HG03571 (cell line): ENCODE data around the gene MYO5C.

Source experiments
- ATAC-seq: cut with Tn5 transposase; IDR thresholded peaks from one replicate; pipeline ENCODE4 v1.9.1; 2021; ENCODE audit not compliant: unreplicated experiment

The MYO5C gene

DNA sequence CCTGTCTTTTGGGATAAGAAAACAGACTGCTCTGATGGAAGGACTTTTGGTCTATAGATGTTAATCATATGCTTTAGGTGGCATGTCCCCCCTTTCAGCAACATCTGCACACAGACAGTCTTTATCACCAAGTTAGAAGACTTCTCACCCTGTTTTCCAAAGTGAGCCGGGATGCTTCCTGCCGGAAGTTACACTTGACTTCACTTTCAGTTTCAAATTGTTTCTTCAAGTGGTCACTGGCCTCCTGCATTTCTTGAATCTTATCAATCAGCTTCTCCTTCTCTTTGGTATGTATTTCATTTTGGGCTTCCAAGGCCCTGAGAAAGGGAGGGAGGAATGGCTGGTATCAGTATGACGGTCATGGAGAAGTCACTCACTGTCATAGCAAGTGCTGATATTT is 77.2 kb downstream of the MYO5C start:
- no peak for ATAC-seq

DNA sequence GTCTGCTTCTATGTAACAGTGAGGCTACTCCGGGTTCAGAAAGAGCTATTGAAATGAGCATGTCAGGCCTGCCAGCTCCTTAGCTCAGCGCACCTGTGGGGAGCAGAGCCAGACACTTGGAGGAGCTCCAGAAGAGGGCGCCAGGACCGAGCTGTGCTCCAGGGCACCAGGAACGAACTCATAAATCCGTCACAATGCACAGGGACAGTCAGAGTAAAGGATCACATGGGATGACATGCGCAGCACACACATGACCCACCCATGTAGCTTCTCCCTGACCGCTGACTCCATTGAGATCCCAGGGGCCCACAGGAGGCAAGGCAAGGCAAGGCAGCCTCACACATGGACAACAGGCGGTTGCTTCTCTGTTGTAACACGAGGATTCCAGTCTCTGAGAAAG is 78.4 kb downstream of the MYO5C start:
- ATAC-seq, result no peak

DNA sequence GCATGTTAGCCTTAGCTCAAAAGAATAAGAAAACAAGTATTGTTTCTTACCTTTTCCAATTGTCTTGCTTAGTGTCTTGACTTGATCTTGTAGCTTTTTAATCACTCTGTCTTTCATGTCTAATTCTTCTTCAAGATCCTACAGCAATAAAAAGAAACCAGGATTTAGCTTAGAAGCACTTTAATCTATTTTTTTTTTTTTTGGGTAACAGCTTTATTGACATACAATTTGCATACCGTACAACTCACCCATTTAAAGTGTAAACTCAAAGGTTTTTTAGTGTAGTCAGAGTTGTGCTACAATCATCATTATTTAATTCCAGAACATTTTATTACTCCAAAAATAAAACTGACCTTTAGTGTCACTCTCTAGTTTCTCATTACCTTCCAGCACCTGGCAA is 81.1 kb downstream of the MYO5C start:
- ATAC-seq, result no peak

DNA sequence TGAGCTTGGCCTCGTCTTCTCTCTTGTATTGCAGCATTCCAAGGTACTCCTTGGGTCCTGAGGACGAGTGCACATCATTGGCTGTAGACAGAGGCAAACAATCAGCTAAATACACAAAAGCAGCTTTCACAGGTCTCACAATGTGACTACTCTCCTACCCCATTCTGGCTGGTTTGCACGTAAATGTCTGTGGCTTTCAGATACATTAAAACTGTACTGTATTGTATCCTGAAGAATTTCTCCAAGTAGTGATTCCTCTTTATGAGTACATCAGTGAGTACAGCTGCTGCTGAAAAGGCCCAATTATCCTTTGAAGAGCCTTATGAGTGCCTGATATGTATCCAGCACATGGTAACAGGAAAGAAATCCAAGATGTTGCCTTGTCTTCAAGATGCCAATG is 82.4 kb downstream of the MYO5C start:
- no peak for ATAC-seq

- ATAC-seq, result no peak
Measured at GRCh38 chr15:52208306-52208946, 87.2 kb downstream of the MYO5C start.

DNA sequence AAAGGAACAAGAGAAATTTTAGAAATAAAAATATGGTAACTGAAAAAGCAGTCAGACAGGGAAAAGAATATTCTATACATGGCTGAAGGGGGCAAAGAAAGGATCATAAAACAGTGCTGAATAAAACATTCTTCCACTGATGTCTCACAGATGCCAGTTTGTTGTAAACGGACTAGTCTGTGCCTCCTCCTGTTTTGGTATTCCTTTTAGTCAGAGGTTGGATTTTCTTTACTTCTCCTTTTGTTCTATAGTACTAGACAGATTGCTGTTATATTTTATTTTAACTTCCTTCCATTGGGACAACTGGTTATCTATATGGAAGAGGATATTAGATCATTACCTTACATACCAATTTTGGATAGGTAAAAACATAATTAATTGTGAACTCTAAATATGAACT is 88.4 kb downstream of the MYO5C start:
- no peak for ATAC-seq

DNA sequence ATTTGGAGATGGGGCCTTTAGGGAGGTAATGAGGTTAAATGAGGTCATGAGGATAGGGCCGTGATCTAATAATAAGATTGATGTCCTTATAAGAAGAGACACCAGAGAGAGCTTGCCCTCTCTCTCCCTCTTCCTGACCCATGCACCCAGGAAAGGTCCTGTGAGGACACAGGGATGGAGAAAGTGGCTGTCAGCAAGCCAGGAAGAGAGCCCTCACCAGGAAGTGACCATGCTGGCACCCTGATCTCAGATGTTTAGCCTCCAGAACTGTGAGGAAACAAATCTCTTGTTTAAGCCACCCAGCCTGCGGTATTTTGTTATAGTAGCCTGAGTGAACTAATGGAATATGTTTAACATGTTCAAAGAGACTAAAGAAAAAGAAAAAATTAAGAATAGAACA is 89.2 kb downstream of the MYO5C start:
- no peak for ATAC-seq

GRCh38 chr15:52204657-52205056 is 90.9 kb downstream of the MYO5C start:
- no peak for ATAC-seq

DNA sequence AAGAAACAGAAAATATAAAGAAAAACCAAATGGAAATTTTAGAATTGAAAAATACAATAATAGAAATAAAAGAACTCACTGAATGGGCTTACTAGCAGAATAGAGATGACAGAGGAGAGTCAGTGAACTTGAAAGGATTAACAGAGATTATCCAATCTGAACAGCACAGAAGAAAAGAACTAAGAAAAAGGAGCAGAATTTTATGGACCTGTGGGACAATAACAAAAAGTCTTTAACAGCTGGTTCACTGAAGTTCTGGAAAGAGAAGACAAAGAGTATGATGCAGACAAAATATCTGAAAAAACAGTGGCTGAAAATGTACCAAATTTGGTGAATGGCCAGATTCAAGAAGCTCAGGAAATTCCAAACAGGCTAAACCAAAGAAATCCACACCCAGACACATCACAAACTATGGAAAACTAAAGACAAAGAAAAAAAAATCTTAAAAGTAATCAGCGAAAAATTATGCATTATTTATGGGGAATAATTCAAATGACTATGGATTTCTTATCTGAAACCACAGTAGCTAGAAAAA is 94.7 kb downstream of the MYO5C start:
- no peak for ATAC-seq

DNA sequence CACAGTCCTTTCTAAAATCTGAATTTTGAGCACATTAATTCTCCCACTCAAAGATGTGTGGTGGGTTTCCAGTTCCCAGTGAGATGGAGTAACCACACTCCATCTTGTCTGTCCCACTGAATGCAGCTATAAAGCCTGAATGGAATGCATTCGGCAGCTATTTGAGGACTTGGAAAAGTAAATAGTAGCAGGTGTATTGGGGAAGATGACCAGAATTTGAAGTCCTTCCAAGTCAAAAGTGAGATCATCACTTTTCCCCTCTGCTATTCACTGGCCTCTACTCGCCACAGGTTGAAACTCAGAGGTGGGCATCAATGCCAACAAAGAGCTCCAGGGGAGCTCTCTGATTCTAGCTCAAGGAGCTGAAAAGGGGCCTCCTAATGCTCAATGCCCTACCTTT is 96.3 kb downstream of the MYO5C start:
- ATAC-seq, result no peak

- ATAC-seq, result no peak
Measured at GRCh38 chr15:52196891-52197290, 98.7 kb downstream of the MYO5C start.

GRCh38 chr15:52193791-52194190 is 101.8 kb downstream of the MYO5C start:
- ATAC-seq, result no peak

GRCh38 chr15:52193321-52193720 is 102.3 kb downstream of the MYO5C start:
- no peak for ATAC-seq

GRCh38 chr15:52191207-52191606 is 104.4 kb downstream of the MYO5C start, which contains the start of gene GNB5:
TSS of gene GNB5 (minus strand) at chr15:52191392. CDS start at chr15:52184676, 6,716 bp downstream.
- no peak for ATAC-seq

DNA sequence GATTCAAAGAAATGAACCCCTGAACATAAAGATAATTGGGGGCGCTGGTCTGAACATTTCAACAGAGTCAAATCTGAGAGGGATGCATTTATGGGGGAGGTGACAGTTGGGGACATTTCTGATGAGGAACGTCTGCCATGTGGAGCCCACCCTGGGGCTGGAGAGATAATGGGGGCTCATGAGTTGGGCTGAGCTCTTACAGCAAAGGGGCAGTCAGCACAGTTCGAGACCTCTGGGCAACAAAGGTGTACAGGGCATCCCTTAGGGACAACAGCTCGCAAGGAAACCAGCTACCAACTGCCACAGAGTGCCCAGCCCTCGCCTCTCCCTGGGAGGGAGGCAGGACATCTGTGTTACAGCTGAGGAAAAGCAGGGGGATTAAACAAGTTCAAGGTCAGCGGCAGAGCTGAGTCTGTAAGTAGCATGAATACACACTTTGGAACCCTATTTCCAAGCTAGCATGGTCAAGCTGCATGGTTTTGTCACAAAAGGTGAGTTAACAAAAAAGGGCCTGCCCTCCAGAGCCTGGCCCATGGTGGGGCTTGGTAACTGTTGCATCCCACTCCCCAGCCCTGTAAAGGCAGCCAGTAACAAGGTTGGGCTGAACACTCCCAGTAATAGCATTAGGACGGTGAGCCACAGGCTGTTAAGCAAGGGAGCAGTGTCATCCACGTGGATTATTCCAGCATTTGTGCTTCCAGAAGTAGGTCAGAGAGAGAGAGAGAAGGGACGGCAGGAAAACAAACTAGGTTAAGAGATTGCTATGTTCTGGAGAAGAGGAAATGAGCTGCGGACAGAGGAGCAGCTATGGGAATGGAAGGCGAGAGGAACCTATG is 108.7 kb downstream of the MYO5C start:
- no peak for ATAC-seq

GRCh38 chr15:52185151-52185561 is 110.4 kb downstream of the MYO5C start:
- no peak for ATAC-seq

GRCh38 chr15:52184721-52185120 is 110.9 kb downstream of the MYO5C start:
- ATAC-seq, result no peak

- ATAC-seq, result no peak
Measured at GRCh38 chr15:52183562-52184173, 111.9 kb downstream of the MYO5C start.

DNA sequence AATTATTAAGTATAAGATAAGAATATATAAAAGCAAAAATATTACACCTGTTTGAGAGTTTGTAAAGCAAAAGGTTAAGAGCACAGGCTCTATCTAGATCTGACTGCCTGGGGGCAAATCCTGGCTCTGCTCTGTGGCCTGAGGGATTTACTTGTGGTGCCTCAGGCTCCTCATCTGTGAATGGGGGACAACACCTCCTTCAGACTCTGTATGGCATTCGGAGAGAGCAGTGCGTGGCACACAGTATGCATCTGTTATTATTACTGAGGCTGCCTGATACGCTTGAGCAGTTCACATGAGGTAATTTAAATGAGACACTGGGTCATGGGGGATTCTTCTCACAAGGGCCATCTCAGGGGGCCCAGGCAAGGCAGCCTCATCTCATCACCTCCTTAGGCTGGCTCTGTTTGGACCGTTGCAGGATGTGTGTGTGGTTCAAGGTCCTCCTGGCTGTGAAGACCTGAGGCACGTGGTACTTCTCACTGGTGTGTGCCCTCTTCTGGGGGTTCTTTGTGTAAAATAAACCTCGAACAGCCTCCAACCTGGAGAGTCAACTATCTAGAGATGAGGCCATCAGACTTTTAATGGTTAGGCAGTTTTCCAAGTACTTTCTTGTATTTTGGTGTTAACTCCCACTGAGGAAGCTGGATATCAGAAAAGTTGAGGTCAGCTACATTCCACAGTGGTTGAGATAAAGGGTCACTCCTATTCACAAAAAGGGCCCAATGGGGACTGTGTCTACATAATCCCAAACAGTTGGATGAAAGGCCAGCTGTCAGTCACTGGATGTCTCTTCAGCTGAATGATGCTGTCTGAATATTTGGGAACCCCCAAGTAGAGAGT is 113.4 kb downstream of the MYO5C start:
- no peak for ATAC-seq

DNA sequence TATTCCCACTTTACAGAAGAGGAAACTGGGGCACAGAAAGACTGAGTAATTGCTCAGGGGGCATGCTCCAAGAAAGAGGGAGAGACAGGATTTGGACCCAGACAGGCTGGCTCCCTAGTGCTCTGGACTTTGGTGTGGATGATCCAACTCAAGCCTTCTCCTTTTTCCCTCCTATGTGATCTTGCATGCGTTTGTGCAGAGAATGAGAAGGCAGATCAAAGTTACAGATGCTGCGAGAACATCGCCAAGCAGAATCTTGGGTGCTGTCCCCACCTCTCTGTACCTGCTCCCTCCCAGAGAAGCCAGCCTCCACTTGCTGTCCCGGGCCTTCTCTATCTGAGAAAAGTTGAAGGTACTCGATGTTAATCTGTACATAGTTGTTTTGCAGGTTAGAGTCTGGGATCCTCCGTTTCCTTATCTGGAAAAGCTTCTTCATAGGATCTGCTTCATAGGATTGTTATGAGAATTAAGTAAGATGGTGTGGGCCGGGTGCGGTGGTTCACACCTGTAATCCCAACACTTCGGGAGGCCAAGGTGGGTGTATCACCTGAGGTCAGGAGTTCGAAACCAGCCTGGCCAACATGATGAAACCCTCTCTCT is 114.7 kb downstream of the MYO5C start:
- no peak for ATAC-seq
